ENCODE data around the gene ADAMTSL3.

- TF ChIP-seq, protein P1, sequence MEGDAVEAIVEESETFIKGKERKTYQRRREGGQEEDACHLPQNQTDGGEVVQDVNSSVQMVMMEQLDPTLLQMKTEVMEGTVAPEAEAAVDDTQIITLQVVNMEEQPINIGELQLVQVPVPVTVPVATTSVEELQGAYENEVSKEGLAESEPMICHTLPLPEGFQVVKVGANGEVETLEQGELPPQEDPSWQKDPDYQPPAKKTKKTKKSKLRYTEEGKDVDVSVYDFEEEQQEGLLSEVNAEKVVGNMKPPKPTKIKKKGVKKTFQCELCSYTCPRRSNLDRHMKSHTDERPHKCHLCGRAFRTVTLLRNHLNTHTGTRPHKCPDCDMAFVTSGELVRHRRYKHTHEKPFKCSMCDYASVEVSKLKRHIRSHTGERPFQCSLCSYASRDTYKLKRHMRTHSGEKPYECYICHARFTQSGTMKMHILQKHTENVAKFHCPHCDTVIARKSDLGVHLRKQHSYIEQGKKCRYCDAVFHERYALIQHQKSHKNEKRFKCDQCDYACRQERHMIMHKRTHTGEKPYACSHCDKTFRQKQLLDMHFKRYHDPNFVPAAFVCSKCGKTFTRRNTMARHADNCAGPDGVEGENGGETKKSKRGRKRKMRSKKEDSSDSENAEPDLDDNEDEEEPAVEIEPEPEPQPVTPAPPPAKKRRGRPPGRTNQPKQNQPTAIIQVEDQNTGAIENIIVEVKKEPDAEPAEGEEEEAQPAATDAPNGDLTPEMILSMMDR (IDR thresholded peaks at IDR 0.05): no peak
- TF ChIP-seq ZFX (IDR thresholded peaks at IDR 0.05; ENCODE audit: borderline replicate concordance): no peak
Observed at GRCh38 chr15:83764201-83764838, 110.4 kb downstream of the ADAMTSL3 start.
